IMR-90 (cell line): ENCODE measurements around the gene ANKH. TPM values are rescaled to one million over a fixed set of nuclear protein-coding genes. Genes with fewer than 3 reads are reported as not detected.

Experiments
- ATAC-seq: fragments of 200-7000 bp; cut with Tn5 transposase; 2 replicates; pipeline ENCODE4 v1.9.1; 2020; ENCODE audit warnings: low read depth, mild to moderate bottlenecking, moderate library complexity
- BruUV-seq: library from RNA; stranded (reverse); fragments of 400-500 nt; replicated peaks from 2 replicates; lab custom pipeline; 2021; lab: Mats Ljungman, UMichigan
- CTCF ChIA-PET: fragments of 300-600 bp; formaldehyde crosslinking; extraction: SDS; loops from one replicate; lab custom pipeline; 2021; ENCODE audit warnings: antibody characterized with exemption; lab: Yijun Ruan, JAX
- POLR2A ChIA-PET: fragments of 300-600 bp; sonication (Branson Sonifier 250); formaldehyde crosslinking; loops from one replicate; lab custom pipeline; 2022; ENCODE audit warnings: antibody characterized with exemption; ENCODE audit not compliant: unreplicated experiment; lab: Charles Lee
- DNase-seq: peaks from one replicate; pipeline ENCODE4 v3.0.0; 2013
- H2AFZ ChIP-seq: replicated peaks from 2 replicates; pipeline ENCODE3; 2013; ENCODE audit warnings: low read length, mild to moderate bottlenecking; ENCODE audit not compliant: poor library complexity
- H2AK5ac ChIP-seq: 2 replicates; pipeline ENCODE4 v1.6.1; 2013; ENCODE audit warnings: low read depth, low read length, inconsistent platforms
- H2AK9ac ChIP-seq: replicated peaks from 2 replicates; pipeline ENCODE3; 2013; ENCODE audit warnings: mild to moderate bottlenecking, low read depth, low read length, moderate library complexity; ENCODE audit not compliant: poor library complexity
- H2BK120ac ChIP-seq: 2 replicates; pipeline ENCODE4 v1.6.1; 2013; ENCODE audit warnings: low read depth, low read length, inconsistent platforms
- H2BK15ac ChIP-seq: 3 replicates; pipeline ENCODE4 v1.6.1; 2013; ENCODE audit warnings: low read depth, low read length, inconsistent platforms
- H2BK20ac ChIP-seq: 2 replicates; pipeline ENCODE4 v1.6.1; 2013; ENCODE audit warnings: low read depth, mild to moderate bottlenecking, inconsistent platforms, low read length, moderate library complexity
- H2BK5ac ChIP-seq: 2 replicates; pipeline ENCODE4 v1.6.1; 2013; ENCODE audit warnings: mild to moderate bottlenecking, low read depth, low read length, inconsistent platforms; ENCODE audit not compliant: poor library complexity, severe bottlenecking
- H3K14ac ChIP-seq: replicated peaks from 2 replicates; pipeline ENCODE4 v1.6.1; 2013; ENCODE audit warnings: low read depth, low read length, inconsistent platforms
- H3K18ac ChIP-seq: 2 replicates; pipeline ENCODE4 v1.6.1; 2013; ENCODE audit warnings: low read depth, low read length, control low read depth
- H3K23ac ChIP-seq: 2 replicates; pipeline ENCODE4 v1.6.1; 2013; ENCODE audit warnings: low read depth, low read length, inconsistent platforms
- H3K27ac ChIP-seq: 2 replicates; pipeline ENCODE4 v1.5.1; 2013; ENCODE audit warnings: mild to moderate bottlenecking, control low read depth, low read length; ENCODE audit not compliant: insufficient read depth
- H3K27me3 ChIP-seq: 2 replicates; pipeline ENCODE4 v1.6.1; 2013; ENCODE audit warnings: low read length; ENCODE audit not compliant: control insufficient read depth, insufficient read depth
- H3K36me3 ChIP-seq: 2 replicates; pipeline ENCODE4 v1.6.1; 2013; ENCODE audit warnings: low read length, mixed read lengths; ENCODE audit not compliant: control insufficient read depth, insufficient read depth
- H3K4ac ChIP-seq: 2 replicates; pipeline ENCODE4 v1.6.1; 2013; ENCODE audit warnings: low read depth, low read length, inconsistent platforms
- H3K4me1 ChIP-seq: 2 replicates; pipeline ENCODE4 v1.6.1; 2013; ENCODE audit warnings: low read length, mixed read lengths; ENCODE audit not compliant: control insufficient read depth, insufficient read depth
- H3K4me2 ChIP-seq: 2 replicates; pipeline ENCODE4 v1.6.1; 2013; ENCODE audit warnings: low read depth, mild to moderate bottlenecking, control low read depth, low read length, moderate library complexity
- H3K4me3 ChIP-seq: 2 replicates; pipeline ENCODE4 v1.5.1; 2013; ENCODE audit warnings: low read depth, mild to moderate bottlenecking, control low read depth, low read length, moderate library complexity; ENCODE audit not compliant: insufficient read depth
- H3K56ac ChIP-seq: 2 replicates; pipeline ENCODE4 v1.6.1; 2013; ENCODE audit warnings: low read length, inconsistent platforms; ENCODE audit not compliant: insufficient read depth; ENCODE audit errors: extremely low read depth
- H3K79me1 ChIP-seq, 2 experiments: 2 replicates each; pipeline ENCODE4 v1.6.1; 2013; ENCODE audit warnings: low read length in 2 of 2, inconsistent platforms in 1 of 2, low read depth in 1 of 2
- H3K9ac ChIP-seq: 2 replicates; pipeline ENCODE4 v1.6.1; 2013; ENCODE audit warnings: low read depth, low read length, control low read depth
- H3K9me1 ChIP-seq: 2 replicates; pipeline ENCODE4 v1.6.1; 2013; ENCODE audit warnings: low read length, inconsistent platforms; ENCODE audit not compliant: insufficient read depth
- H3K9me3 ChIP-seq: 2 replicates; pipeline ENCODE4 v1.6.1; 2013; ENCODE audit warnings: low read length; ENCODE audit not compliant: control insufficient read depth, insufficient read depth
- H4K20me1 ChIP-seq: 2 replicates; pipeline ENCODE4 v1.6.1; 2013; ENCODE audit warnings: low read length, inconsistent platforms; ENCODE audit not compliant: insufficient read depth
- H4K5ac ChIP-seq: 2 replicates; pipeline ENCODE4 v1.6.1; 2013; ENCODE audit warnings: mild to moderate bottlenecking, low read depth, low read length, control low read depth
- H4K8ac ChIP-seq, 2 experiments: 2 replicates each; pipeline ENCODE4 v1.6.1; 2013; ENCODE audit warnings: low read depth in 2 of 2, low read length in 2 of 2, control low read depth in 1 of 2, inconsistent platforms in 1 of 2
- H4K91ac ChIP-seq: 2 replicates; pipeline ENCODE4 v1.6.1; 2013; ENCODE audit warnings: low read depth, low read length, inconsistent platforms; ENCODE audit not compliant: insufficient read depth
- BHLHE40 ChIP-seq: fragments of 150-350 bp; IDR thresholded peaks from 2 replicates; pipeline ENCODE4 v1.6.1; 2016; ENCODE audit warnings: mild to moderate bottlenecking, low read depth, low read length
- USF2 ChIP-seq: fragments of 150-350 bp; IDR thresholded peaks from 2 replicates; pipeline ENCODE4 v1.6.1; 2017; ENCODE audit warnings: mild to moderate bottlenecking, antibody characterized with exemption, low read length, low read depth
- dilution Hi-C: fragments of 300-500 bp; cut with HindIII; formaldehyde crosslinking; loops from one replicate; pipeline ENCODE4 v1.14.3; 2018; ENCODE audit warnings: low sequenced_read_pairs; ENCODE audit not compliant: unreplicated experiment
- in situ Hi-C: fragments of 300-500 bp; cut with MboI; formaldehyde crosslinking; loops from 3 replicates; pipeline ENCODE4 v1.14.3; 2019; ENCODE audit warnings: low sequenced_read_pairs, inconsistent platforms, mixed read lengths
- intact Hi-C: fragments of 100-400 bp; cut with micrococcal nuclease; formaldehyde crosslinking; loops from 2 replicates; pipeline ENCODE4 v1.10.0; 2022
- polyA plus RNA-seq, 3 experiments: library from polyadenylated mRNA; depleted of rRNA; stranded (reverse); fragments of >200 nt; gene quantifications; 2 replicates each; pipeline ENCODE4 v1.2.3, GENCODE V29; 2012; ENCODE audit warnings: low replicate concordance in 1 of 3
- total RNA-seq: library from RNA; depleted of rRNA; stranded (reverse); fragments of >200 nt; gene quantifications from 2 replicates; pipeline ENCODE4 v1.2.3, GENCODE V29; 2012

ANKH gene
- total and polyA plus RNA-seq, 2 of the 4 experiments (the other 2 are of a cell fraction): 5.2 to 17.2 TPM

- Histone ChIP-seq H3K9me3 (no peaks in the 10 kb centered on the region), H2BK5ac (no peak overlapping the region)
- CTCF ChIA-PET: no interaction called here
Observed at GRCh38 chr5:14893381-14893780, 21.8 kb upstream of the ANKH start.

More at GRCh38 chr5:14893381-14893780, 21.8 kb upstream of the ANKH start:
- H2AK5ac ChIP-seq: no peak overlapping the region
- no peak for DNase-seq
- no peak for TF ChIP-seq USF2
- TF ChIP-seq BHLHE40: no peak
- no peak overlapping the region for H2AFZ ChIP-seq
- in situ Hi-C loops: no loop called here
- H3K36me3 ChIP-seq: no peaks in the 10 kb centered on the region
- H2BK15ac ChIP-seq: no peak overlapping the region
- intact Hi-C loops: no loop called here
- no peaks in the 10 kb centered on the region for H3K9me1 ChIP-seq
- H4K20me1 ChIP-seq: no peaks in the 10 kb centered on the region
- H4K8ac ChIP-seq: no peak overlapping the region
- H3K23ac ChIP-seq: no peak overlapping the region
- BruUV-seq: no TSS peak
- H2AK9ac ChIP-seq: no peak overlapping the region
- H2BK120ac ChIP-seq: no peak overlapping the region
- no peaks in the 10 kb centered on the region for H3K79me1 ChIP-seq
- POLR2A ChIA-PET: no interaction called here
- peaks cover 17% of the 10 kb centered on the region for H3K27me3 ChIP-seq
- no peak overlapping the region for H3K56ac ChIP-seq
- no peak overlapping the region for H3K4me2 ChIP-seq
- dilution Hi-C loops: no loop called here
- H3K4me1 ChIP-seq: no peaks in the 10 kb centered on the region
- no peak overlapping the region for H3K4ac ChIP-seq
- ATAC-seq: no peak
- no peak overlapping the region for H3K4me3 ChIP-seq
- H3K14ac ChIP-seq: no peak overlapping the region
- H4K5ac ChIP-seq: no peak overlapping the region
- no peak overlapping the region for H2BK20ac ChIP-seq
- H3K9ac ChIP-seq: no peak overlapping the region
- no peak overlapping the region for H3K27ac ChIP-seq
- H4K91ac ChIP-seq: no peak overlapping the region
- H3K18ac ChIP-seq: no peak overlapping the region
